HepG2 (cell line): ENCODE data around the gene WDR87.

ENCODE experiments used
- KDM3A ChIP-seq: IDR thresholded peaks from 2 replicates; pipeline ENCODE4 v1.6.1; 2018; ENCODE audit warnings: low read depth, missing compliant biosample characterization
- MAFK ChIP-seq, 2 experiments: IDR thresholded peaks in 1 of 2; conservative IDR thresholded peaks in 1 of 2; 2 replicates each; pipeline ENCODE4 v1.6.1; 2011; ENCODE audit warnings: improper control_type of control experiment in 2 of 2, low read length in 2 of 2
- MXI1 ChIP-seq: IDR thresholded peaks from 3 replicates; pipeline ENCODE4 v1.6.1; 2012; ENCODE audit warnings: low read depth, low read length, inconsistent platforms, borderline replicate concordance
- SCMH1 ChIP-seq: sonication (generic); formaldehyde crosslinking; IDR thresholded peaks from 2 replicates; pipeline ENCODE4 v1.9.0; 2021; ENCODE audit warnings: missing genetic modification reagents, mild to moderate bottlenecking, borderline replicate concordance
- ZFX ChIP-seq: sonication (generic); formaldehyde crosslinking; IDR thresholded peaks from 2 replicates; pipeline ENCODE4 v1.4.0; 2020; ENCODE audit warnings: mild to moderate bottlenecking, low read depth, missing genetic modification reagents, moderate library complexity
- ZNF839 ChIP-seq: sonication (generic); formaldehyde crosslinking; IDR thresholded peaks from 2 replicates; pipeline ENCODE4 v1.4.0; 2020; ENCODE audit warnings: missing genetic modification reagents, mild to moderate bottlenecking, borderline replicate concordance

DNA sequence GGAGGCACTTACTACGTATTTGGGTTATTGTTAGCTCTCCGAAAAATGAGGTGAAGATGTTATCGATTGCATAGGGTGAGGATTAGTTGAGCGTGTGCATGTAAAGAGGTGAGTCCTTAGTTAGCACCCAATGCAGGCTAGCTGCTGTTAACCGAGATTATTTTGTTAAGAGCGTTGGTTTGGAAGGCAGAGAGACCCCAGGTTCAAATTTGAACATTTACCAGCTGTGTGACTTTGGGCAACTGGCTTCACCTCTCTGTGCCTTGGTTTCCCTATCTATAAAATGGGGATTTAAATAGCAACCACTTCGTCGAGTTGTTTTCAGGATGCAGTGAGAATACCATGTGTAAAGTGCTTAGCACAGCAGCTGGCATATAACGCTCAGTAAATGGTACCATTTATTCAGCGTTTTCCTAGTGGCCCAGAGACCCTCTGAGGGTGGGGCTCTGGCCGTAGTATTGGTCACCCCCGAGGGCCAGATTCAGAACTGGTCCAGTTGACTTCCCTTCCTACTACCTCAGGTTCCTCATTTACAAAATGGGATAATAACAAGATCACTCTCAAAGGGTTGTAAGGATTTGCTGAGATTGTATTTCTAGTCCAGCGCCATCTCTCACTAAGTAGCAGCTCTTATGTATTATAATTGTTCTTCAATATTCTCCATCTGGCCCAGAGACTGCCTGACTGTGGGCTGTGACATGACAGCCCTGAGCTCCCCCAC is 1.5 kb upstream of the WDR87 start:
- no peak for TF ChIP-seq ZFX (CRISPR knock-in tag)
- no peak for TF ChIP-seq SCMH1
- no peak for TF ChIP-seq MXI1
- no peak for TF ChIP-seq MAFK (conservative IDR thresholded peaks at IDR 0.05 in 1 of 2, IDR thresholded peaks at IDR 0.05 in 1 of 2; ENCODE audit: low read length in 2 of 2)
- no peak for TF ChIP-seq KDM3A (CRISPR knock-in tag)
- no peak for TF ChIP-seq ZNF839
